HK-2 (cell line): ENCODE measurements around the gene NINL.
A peak's percentile ranks its signal among the peaks of the same experiment; 100 is the strongest.

ENCODE experiments used
- DNase-seq: peaks from one replicate; pipeline ENCODE4 v3.0.0-alpha.2; 2018; ENCODE audit not compliant: unreplicated experiment

NINL gene

GRCh38 chr20:25500880-25501351, 84.4 kb downstream of the NINL start:
- DNase-seq: no peak

- DNase-seq: no peak
Observed at GRCh38 chr20:25499855-25500434, 85.4 kb downstream of the NINL start.

GRCh38 chr20:25499031-25499430, 86.3 kb downstream of the NINL start:
- no peak for DNase-seq

DNA sequence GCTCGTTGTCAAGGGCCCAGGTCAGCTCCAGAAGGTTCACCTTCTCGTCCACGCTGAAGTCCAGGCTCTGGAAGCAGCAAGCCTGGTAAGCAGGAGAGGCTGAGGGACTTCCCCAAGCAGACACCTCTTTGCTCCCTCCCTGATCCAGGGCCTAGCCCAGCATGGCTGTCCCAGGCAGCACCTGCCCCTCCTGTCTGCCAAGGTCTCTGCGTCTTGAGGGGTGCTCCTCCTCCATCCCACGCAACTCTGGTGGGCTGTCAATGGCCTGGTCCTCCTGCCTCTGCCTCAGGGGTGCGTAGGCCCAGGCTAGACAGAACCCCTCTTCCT, 87.1 kb downstream of the NINL start:
- no peak for DNase-seq

DNA sequence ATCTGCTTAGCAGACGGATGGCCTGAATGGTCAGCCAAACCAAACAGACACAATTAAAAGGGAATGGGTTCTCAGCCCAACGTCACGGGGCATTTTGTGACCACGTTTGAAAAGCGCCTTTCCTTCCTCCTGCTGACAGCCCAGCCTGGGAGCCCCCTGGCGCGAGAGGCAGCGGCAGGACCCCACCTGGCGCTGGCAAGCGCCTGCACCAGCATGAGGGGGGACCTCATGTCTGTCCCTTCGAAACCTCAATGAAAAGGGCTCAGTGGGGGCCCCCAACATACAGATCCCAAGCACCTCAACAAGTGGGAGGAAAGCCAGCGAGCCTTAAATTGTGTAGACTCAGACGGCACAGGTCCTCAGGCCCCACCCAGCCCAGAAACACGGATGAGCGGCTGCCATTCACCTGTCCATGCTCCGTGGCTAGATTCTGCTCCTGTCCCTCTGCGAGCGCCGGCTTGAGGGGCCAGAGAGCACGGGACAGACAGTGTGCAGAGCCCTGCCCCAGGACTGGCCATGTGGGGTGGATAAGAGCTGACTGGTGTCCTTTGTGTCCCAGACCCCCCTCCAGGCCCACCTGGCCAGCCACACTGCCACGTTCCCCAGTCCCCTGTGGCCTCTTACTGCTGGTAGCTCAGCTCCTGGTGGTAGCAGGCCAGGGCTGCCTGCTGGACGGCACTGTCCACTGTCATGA, 87.6 kb downstream of the NINL start:
- DNase-seq: no peak

DNA sequence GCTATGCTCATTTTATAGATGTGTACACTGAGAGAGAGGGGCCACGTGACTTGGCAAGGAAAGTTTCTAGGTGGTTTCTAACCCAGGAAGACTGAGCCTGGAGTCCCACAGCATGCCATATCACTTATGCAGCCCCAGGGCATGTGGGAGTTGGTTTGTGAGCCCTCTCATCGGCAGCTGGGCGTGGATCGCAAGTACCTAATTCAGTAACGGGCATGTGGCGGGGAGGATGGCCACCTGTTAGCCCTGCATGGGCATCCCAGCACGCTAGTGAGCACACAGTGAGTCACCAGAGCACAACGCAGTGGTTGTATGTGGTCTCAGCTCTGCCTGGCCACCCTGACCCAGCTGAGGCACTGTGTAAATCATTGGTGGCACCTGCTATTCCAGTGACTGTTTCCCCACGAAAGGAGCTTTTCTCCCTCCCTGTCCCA, 88.3 kb downstream of the NINL start:
- peak; percentile 77 for DNase-seq

DNA sequence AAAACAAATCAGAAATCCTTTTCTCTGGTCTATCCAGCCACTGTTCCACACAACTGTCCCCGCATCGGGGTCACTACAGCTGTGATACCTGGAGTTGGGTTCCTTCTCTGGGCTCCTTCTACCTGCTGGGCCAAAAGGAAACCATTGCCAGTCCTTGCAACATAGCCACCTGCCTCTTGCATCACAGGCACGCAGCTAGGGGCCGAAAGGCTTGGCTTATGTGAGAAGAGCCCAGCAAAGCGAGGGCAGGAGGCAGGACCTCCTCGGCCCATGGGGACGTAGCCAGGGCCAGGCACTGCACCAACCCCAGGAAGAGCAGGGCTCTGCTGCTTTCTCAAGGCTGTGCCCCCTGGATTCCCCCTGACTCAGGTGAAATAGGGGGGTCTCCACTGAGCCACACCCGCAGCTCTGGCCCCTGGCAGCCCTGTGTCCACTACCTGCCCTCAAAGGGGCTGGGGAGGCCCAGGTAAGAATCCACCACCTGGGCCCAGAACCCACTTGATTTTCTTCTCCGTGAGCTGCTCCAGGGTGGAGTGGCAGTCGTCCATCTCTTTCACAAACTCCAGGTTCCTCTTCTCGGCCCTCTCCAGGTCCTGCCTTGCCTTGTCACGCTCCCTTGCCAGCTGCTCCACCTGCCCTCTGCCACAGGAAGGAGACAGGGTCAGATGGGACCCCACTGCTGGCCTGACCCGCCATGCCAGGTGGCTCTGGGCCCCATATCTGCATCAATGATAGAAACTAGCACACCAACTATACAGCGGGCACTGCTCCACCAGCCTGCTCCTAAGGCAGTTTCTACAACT, 89.0 kb downstream of the NINL start:
- no peak for DNase-seq

- no peak for DNase-seq
Observed at GRCh38 chr20:25495189-25495824, 90.0 kb downstream of the NINL start.

DNA sequence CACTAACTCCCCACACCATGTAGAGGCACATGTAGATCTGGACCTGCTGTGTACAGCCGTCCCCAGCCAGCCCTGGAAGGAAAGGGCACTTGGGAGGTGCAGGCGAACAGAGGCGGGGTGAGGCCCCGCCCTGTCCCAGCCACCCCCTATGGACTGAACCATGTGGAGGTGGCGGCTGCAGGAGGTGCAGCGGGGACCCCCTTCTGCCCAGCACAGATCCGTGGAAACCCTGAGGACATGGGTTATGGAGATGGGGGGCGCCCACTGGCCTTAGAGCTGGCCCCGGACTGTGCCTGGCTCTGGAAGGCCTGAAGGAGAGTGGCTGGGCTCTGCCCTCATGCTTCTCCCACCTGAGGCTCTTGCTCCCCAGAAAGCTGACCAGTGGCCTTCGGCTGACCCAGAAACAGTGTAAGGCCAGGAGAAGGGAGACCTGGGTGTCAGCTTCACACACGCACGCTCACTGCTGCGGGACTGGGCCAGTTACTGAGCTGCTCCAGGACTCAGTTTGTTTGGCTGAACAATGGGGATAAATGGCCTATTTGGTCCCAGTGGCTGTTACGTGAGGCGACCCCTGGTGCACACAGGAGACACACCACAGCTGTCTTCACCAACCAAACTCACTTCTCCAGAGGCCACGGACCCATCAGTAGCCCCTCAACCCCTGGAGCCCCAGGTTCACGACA, 90.7 kb downstream of the NINL start:
- DNase-seq: no peak

DNA sequence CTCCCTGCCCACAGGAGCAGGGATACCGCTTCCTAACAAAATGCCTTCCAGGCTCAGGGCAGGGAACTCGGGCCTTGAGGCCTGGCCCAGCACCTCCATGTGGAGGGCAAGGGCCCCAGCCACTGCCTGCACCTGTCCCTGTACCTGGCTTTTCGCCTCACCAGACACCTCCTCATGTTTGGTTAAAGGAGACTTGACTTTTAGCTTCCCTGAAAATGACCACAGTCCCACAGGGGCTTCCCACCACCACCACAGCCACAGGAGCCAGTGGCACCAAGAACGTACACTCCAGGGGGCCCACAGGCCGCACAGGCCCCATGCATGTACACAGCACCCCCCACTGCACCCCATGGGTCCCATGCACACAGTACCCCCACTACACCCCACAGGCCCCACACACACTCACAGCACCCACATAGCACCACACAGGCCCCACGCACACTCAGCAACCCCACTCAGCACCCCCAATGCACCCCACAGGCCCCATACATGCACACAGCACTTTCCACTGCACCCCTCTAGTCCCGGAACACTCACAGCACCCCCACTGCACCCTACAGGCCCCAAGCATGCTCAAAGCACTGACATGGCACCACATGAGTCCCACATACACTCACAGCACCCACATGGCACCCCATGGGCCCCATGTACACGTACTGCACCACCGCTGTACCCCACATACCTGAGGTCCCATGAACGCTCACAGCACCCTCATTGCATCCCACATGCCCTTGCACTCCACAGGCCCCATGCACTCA, 91.4 kb downstream of the NINL start:
- DNase-seq: no peak

GRCh38 chr20:25493137-25493536, 92.2 kb downstream of the NINL start:
- DNase-seq: no peak

- DNase-seq: no peak
Observed at GRCh38 chr20:25491446-25492038, 93.8 kb downstream of the NINL start.

DNA sequence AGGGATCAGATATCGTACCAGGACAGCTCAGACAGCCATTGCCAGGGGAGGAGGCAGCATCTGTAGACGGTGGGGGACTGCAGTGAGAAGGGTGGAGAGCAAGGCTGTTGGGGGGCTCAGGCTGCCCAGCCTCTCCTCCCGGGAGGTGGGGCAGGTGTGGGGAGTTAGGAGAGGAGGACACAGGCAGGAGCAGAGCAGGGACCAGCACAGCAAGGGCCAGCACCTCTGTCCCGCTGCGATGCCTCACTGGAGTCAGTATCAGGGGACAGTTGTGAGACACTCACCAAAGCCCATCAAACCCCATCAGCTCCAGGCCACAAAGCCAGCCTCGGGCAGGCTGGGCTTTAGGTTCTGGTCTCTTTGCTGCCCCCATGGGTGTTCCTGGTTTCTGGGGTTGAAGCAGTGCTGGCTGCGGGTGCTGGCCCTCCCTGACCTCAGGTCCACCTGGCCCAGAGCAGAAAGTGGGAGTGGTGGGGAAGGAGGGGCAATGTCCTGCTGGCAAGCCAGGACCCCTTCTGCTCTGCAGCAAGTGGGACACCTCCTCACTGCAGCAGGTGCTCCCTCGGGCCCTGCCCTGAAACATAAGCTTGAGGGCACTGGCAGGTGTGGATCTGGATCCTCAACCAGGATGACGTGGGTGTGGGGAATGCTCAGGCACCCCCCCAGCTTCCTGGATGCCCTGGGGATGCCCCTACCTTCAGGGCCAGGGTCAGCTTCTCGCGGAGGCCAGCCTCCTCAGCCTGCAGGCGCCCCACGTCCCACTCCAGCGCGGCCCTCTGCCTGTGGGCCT, 94.5 kb downstream of the NINL start:
- no peak for DNase-seq

DNA sequence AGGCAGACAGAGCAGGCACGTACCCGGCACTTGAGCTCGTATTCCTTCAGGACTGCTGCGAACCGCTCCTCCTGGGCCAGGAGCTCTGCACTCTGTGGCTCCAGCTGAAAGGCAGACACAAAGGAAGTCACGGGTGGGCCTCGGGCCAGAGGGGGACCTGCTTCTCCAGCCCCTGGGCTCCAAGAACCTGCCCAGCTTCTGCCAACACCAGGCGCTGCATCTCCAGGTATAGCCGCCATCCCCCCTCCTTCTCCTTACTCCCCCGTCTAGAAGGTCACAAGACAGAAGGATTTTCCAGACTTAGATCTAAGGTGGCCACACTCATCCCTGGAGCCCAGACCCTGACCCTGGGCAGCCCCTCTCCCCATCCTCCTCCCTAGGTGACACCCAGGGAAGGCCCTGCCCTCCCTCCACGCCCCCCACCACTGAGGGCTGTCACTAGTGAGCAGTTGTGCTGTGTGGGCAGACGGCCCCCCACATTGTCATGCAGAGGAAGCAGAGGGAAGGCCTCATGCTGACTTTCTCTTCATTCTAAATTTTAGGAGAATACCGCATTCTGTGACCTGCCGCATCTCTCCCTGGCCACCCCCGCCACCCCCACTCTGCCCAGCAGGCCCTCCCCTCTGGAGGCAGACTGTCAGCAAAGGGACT, 96.0 kb downstream of the NINL start:
- DNase-seq: no peak

GRCh38 chr20:25487975-25488374, 97.4 kb downstream of the NINL start:
- no peak for DNase-seq

DNA sequence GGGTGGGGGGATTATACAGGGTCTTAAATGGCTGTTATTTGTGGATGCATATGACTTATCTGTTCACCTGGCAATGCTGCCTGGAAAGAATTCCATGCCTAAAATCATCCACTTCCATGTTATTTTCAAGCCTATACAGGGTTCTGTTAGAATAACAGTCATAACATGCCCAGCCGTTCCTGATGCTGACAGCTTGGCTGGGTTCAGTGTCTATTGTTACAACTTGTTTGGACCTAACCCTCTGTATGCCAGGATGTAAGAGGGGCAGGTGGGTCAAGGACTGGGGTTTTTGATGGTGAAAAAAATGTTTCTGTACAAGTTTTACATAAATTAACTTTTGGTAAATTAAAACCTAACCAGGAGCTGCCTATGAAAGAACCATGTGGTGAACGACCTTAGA, 98.0 kb downstream of the NINL start:
- DNase-seq: no peak

DNA sequence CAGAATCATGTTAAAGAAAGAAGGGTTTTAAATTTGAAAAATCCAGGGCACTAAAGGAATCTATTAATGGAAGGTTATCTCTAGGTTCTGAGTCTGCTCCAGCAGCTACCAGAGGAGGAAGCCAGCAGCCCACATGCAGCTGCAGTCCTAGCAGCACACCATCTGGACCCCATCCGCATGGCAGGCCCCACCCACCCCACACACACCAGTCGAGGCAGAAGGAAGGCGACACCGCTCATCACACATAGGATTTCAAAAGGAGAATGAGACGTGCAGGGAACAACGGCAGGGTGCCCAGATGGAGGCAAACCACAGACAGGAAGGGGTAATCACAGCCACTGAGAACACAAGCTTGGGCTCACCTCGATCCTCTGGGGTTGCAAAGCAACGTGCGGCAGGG, 99.0 kb downstream of the NINL start:
- DNase-seq: no peak

DNA sequence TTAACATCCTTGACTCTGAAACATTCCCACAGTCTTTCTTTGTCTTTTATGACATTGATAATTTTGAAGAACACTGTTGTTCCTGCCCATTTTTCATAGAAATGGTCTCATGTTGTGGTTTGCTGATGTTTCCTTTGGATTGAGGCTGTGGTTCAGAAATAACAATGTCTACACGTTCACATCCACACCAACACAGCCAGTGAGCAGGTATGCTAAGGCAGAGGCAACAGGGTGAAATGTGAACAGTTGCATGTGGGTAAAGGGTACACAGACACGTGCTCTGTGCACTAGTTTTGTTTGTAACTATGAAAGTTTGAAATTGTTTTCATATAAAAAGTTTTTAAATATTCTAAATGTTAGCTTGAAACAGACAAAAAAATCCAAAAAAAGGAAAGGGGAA, 99.5 kb downstream of the NINL start:
- DNase-seq: no peak

DNA sequence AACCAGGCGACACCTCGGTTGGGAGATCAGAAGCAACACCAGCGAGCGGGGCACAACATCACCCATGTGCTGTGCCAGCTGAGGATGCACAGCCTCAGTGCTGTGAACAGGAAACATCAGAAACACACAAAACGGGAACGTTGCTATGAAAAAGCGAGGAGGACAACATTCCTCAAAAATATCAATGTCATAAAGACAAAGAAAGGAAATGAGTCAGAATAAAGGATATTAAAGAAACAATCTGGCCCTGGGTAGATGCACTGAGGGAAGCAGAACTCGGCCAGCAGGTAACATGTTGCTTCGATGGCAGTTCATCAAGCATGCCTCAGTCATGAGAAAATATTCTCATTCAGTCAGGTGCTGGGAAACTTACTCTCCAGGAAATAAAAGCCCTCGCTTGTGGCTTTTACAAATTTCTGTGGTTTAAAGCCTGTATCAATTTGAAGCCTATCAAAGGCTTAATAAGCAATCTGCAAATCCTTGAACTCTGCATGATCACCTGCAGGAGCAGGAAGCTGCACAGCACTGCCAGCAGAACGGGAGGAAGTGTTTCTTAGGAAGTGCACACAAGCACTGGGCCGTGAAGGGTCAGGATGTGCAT, 100.3 kb downstream of the NINL start:
- no peak for DNase-seq
